ENCODE data around the gene FAM216A.
"Not testable (repeated sequence)": the region's sequence is repeated elsewhere in the genome, so short reads cannot be mapped to it uniquely, and the experiment has no call there.

The FAM216A gene

DNA sequence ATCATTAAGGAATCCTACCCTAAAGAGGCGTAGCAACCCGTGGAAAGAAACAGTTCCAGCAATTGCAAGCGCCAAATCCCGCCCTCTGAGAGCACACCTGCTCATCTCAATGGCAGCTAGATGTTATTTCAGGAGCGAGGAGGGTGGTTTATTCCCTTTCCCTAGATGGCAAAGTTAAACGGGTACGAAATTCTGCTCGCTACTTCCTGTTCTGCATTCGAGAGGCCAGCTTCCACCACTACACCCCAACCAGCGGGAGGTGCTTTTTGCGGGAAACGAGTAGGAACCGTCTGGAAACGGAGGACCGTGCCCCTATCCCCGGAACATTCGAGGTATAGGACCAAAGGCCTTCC is 32.7 kb downstream of the FAM216A start:
- DNase-seq (ENCODE audit: low spot score) = no peak

DNA sequence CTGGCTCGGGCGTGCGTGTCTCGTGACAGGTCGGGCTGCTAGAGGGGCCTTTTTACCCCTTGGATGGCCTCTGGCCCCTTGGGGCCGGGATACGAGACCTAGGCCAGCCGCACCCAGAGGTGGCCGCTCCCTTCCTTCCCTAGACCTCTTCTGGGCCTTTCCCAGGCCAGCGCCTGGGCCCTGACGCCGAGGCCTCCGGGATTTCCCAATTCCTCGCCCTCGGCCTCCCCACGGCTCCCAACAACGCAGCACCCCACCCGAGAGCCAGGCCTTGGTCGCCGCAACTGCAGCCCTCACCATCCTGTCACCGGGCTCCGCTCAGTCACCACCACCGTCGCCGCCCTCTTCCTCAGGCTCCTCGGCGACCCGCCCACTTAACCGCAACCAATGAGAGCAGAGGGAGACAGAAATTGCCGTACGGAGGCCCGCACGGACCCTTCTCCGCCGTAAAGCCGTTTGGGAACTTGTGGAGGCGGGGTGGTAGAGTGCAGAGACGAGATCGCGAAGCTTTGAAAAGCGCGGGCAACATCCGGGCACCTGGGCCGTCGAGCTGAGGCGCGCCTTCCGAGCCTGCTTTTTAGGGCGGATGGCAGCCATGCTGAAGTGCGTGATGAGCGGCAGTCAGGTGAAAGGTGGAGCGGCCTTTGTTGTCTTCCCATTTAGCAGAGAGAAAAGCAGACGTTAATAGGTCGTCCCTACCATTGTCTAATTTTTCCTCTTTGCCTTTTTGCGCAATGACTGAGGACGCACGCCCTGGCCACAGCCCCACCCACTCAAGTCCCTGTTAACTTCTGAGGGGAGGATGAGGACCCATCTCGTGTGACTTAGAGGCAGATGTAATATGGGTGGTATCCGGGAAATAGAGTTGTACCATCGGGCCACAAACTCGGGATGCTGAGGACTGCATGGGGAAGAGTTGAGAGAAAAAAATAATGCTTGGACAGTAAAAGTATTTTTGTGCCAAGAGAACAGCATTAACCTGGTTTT is 33.4 kb downstream of the FAM216A start, which contains the start of the genes RAD9B and VPS29:
Gene RAD9B, plus strand, starts transcription at position 580 of the 987 bp plus-strand sequence. Its CDS starts 7 bp downstream, at position 587.
Gene VPS29, minus strand, starts transcription at position 360 of the 987 bp plus-strand sequence. Its CDS starts 60 bp downstream, at position 300.
- DNase-seq (ENCODE audit: low spot score) = peak; percentile 96

DNA sequence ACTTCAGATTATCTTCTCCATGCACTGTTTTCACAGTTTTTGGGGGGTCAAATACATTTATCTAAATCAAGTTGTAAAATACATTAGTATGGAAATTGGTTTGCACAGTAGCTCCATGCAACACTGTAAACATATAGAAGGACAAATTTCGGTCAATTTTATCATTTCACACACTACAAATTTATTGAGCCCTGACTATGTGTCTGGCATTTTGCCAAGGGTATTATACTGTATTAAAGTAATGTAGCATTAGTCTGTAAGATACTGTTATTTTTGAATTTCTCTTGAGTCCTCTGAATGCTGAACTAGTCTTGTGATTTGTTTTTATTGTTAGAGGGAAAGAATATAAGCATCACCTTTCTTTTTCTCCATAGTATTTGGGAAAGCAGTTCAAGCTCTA is 34.8 kb downstream of the FAM216A start:
- no peak for DNase-seq (ENCODE audit: low spot score)

DNA sequence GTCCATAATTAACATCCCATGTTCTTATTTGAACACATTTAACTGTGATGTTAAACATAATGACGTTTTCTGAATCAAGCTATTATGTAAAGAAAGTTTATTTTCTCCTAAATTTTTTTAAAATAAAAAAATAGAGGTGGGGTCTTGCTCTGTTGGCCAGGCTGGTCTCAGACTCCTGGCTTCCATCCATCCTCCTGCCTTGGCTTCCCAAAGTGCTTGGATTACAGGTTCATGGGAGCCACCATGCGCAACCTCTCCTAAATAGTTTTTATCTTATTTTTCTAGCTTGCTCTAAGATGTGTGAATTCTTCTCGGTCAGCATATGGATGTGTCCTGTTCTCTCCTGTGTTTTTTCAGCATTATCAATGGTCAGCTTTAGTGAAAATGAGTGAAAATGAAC is 36.7 kb downstream of the FAM216A start:
- DNase-seq (ENCODE audit: low spot score) = no peak

DNA sequence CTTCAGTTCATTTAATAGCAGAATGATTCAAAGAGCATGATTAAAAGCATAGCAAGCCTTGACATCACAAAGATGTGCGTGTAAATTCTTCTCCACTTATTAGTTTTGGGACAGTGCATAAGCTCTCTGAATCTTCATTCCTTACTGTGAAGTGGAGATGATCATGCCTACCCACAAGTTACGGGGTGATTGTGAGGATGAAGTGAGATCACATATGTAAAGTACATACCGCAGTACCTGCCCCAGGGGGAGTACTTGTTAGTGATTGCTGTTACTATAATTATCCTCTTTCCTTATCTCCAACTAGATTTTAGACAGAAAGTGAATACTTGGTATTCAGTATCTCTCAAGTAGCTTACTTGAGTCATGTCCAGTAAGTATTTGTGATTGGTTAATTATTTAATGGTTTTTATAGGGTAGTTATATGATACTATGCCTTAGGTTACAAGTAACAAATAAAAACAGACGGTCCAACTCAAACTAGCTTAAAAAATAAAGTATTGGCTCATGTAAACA is 39.5 kb downstream of the FAM216A start:
- no peak for DNase-seq (ENCODE audit: low spot score)

DNA sequence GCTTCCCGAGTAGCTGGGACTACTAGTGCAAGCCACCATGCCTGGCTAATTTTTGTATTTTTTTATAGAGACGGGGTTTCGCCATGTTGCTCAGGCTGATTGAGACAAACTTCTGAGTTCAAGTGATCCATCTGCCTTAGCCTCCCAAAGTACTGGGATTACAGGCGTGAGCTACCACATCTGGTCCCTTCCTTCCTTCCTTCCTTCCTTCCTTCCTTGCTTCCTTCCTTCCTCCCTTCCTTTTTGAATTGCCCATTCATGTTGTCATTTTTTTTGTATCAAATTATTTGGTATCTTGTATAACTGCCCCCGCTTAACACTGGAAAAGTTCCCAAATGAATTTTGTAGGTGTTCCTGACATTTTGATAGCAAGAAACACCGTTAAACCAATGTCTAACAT is 45.2 kb downstream of the FAM216A start:
- DNase-seq (ENCODE audit: low spot score) = no peak

DNA sequence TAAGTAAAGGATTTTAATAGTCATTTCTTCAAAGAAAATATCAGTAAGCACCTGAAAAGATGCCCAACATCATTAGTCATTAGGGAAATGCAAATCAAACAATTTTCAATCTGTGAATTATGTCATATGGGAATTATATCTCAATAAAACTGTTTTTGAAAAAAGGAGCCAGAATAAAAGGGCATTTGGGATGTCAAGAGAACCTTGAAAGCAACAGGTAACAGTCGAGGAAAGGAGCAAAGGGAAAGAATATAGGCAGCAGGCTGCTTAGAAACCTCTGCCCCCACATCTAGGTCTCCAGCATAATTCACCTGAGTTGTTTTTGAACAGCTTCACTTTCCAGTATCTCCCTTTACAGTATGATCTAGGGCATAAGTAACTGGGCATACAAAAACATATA is 45.7 kb downstream of the FAM216A start:
- DNase-seq (ENCODE audit: low spot score) = no peak

DNA sequence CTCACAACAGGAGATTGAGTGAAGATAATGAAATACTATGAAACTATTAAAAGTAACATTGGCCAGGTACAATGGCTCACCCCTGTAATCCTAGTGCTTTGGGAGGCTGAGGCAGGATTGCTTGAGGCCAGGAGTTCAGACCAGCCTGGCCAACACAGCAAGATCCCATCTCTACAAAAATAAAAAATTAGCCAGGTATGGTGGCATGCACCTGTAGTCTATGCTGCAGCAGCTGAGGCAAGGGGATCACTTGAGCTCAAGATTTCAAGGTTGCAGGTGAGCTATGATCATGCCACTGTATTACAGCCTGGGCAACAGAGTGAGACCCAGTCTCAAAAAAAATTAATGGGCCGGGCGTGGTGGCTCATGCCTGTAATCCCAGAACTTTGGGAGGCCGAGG is 48.4 kb downstream of the FAM216A start:
- DNase-seq (ENCODE audit: low spot score) = no peak

DNA sequence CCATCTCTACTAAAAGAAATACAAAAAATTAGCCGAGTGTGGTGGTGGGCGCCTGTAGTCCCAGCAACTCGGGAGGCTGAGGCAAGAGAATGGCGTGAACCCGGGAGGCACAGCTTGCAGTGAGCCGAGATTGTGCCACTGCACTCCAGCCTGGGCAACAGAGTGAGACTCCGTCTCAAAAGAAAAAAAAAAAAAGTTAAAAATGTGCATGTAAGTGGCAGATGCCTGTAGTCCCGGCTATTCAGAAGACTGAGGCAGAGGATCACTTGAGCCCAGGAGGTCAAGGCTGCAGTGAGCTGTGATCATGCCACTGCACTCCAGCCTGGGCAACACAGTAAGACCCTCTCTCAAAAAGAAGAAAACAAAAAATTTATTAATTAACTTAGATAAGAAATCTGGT is 49.4 kb downstream of the FAM216A start:
- DNase-seq (ENCODE audit: low spot score) = not testable (repeated sequence)

DNA sequence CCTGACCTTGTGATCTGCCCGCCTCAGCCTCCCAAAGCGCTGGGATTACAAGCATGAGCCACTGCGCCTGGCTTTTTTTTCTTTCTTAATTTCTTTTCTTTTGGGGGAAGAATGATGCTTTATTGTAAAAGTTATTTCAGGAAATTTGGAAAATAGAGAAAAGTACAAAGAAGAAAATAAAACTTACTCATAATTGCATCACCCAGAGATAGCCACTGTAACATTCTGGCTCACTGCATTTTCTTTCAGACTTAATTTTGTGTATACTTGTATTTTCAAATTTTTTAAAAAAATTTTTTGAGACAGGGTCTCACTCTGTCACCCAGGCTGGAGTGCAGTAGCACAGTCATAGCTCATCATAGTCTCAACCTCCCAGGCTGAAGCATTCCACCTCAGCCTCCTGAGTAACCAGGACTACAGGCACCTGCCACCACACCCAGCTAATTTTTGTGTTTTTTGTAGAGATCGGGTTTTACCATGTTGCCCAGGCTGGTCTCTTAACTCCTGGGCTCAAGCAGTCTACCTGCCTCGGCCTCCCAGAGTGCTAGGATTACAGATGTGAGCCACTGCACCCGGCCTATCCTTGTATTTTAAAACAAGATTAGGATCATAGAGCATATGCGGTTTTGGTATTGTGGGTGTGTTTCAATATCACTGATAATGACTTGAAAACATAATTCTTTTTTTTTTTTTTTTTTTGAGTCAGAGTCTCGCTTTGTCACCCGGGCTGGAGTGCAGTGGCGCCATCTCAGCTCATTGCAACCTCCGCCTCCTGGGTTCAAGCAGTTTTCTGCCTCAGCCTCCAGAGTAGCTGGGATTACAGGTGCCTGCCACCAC is 52.4 kb downstream of the FAM216A start:
- DNase-seq (ENCODE audit: low spot score) = not testable (repeated sequence)

DNA sequence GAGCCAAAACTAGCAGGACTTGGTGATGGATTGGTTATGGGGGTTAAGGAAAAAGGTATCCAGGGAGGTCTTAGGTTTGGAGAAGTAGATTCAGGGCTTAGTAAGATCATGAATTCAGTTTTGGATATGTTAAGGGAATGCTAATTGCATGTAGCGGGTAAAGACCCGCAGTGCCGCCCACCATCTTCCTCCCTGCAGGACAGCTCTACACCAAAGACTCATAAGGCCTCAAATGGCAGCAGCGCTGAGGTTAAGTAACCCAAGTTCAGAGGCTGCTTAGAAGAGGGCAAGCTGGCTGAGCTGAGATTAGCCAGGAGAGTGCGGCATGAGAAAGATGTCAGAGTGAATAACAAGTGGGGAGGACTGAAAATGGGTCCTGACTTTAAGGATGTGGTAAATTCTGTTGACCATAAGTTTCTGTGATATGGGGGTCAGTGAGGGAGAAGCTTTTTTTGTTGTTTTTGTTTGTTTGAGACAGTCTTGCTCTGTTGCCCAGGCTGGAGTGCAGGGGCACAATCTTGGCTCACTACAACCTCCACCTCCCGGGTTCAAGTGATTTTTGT is 59.7 kb downstream of the FAM216A start:
- no peak for DNase-seq (ENCODE audit: low spot score)

DNA sequence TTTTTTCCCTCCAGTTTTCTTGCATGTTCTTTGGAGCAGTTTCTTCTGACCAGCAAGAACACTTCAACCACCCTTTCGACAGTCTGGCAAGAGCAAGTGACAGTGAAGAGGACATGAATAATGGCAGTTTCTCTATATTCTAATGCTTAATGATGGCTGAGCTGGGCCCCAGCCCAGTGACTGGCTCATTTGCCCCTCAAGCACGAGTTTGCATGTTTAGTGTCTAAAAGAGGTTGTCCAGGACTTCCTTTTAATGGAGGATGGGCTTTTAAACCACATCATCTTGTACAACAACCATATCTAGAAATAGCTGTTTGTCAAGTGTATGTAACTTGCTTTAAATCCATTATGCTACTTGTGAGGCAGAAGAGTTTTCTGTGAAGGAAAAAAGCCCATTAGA is 61.9 kb downstream of the FAM216A start:
- DNase-seq (ENCODE audit: low spot score) = no peak

DNA sequence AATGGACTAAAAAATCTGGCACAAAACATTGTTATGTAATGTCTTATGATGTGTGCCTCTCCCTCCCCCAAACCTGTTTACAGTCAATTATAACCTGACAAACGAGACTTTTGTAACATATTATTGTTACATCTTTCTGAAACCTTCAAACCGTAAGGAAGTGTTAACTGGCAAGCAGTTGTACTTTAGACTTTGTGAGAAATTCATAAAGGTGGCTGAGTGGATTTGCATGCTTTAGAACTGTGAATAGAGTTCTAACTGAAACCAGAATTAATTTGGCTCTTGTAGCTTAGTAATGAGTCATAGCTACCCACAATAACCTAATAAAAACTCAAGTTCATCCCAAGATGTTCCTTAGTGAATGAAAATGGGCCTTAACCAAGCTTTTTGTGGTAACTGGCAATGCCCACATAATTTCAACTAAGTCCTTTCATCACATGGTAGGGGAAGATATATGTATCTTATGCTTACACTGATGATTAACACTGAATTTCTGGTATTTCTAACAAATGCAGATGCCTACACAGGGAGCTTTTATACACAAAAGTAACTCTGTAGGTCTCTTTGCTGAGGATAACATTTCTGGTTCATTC is 63.2 kb downstream of the FAM216A start:
- DNase-seq (ENCODE audit: low spot score) = no peak

DNA sequence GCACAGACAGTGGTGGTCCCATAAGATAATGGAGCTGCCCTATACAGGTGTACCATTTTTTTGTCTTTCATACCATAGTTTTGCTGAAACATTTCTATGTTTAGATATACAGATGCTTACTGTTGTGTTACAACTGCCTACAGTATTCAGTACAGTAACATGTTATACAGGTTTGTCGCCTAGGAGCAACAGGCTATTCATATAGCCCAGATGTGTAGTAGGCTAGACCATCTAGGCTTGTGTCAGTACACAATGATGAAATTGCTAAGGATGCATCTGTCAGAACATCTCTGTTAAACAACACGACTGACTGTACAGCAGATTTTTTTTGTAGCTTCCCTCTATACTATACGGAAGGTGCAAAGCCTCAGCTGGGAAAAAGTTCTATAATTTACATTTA is 64.0 kb downstream of the FAM216A start:
- no peak for DNase-seq (ENCODE audit: low spot score)

DNA sequence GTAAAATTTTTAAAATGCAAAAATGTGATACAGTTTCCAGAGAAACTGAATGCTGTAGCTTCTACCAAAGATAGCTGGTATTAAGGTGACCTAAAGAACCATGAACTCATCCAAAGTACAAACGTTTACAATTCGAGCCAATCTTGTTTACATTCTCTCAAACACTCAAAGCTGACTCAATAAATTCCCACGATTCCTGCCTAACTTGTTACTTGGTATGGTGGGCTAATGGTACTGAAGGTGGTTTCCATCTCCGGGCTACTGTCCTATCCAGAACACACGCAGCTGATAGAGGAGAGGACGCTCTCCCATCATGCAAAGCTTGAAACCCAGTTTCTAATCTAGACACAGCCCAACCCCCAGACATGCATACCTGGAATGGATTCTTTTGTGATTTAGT is 65.0 kb downstream of the FAM216A start:
- DNase-seq (ENCODE audit: low spot score) = no peak

DNA sequence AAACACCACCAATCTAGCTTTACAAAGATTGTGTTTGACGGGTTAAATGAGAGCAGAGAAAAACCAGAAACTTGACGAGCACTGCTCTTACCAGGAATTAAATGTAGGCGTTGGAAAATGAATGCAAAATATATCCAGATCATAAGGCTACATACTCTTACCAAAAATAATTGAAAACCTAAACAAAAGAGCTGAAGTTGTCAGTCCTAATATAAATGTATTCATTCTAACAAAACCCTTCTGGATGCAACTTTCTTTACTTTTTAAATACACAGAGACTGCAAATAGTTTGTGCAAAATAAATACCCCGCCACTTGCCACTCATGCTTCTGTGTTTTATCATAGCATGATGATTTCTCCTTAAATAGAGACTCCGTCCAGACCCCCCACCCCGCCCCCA is 66.2 kb downstream of the FAM216A start:
- no peak for DNase-seq (ENCODE audit: low spot score)

DNA sequence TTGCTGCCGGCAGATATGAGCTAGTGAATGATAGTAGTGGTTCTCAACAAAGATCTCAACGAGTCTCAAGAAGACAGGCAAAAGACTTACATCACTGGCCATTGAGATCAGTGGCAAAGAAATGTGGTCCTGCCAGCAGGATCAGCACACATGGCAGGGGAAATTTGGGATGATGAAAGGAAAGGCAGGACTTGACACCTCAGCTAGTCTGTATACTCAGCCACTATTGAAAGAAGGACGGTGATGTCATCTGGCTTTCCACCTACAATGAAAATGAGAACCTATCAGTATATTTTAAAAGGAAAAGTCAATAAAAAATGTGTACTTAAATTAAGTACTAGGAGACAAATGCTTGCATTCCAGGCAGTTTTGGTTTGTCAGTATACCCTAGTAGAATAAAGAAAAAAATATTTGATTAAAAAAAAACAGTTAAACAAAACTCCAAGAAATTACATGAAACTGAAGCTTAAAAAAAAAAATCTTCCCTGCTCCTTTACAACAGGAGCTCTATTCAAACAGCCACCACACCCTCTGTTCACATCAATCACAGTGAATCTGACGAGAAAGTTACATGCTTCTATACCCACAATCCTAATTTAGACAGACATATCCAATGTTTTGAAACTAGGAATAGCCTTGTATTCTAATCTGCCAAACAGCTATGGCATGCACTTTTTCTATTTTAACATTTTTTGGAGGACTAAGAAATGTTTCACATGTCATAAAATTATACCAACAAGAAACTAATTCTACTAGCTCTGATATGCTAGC is 68.4 kb downstream of the FAM216A start:
- DNase-seq (ENCODE audit: low spot score) = no peak

DNA sequence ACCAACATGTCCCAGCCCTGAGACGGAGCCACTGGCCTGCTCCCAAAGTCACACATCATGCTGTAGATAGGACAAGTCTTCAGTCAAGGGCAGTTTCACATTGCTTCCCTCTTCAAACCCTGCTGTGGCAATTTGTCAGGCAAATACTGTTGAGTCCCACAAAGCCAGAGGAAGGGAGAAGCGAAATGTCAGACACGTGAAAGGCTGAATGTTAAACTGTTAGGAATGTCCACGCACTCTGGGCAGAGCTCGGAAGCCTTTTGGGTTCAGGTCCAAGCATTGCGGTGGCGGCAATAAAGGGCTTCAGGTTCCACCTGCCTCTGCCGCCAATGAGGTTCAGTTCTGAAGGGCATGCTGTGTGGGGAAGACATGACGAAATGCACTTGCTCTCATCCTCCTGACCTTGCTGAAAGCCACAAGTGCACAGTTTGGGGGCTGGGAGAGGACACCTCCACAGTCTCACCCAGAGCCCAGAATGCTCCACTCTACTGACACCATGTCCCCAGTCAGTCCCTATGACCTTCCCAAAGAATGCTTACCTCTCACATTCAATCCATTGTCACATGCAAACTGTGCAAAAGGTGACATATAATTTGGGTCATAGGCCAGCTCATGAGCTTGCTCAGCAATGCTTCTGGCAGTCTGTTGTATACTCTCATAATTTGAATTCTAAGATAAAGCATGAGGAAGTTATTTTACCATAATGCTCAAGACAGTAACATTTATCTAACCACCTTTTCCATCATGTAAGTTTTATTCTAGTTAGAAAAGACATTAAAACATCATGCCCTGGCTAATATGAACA is 69.2 kb downstream of the FAM216A start:
- DNase-seq (ENCODE audit: low spot score) = no peak

DNA sequence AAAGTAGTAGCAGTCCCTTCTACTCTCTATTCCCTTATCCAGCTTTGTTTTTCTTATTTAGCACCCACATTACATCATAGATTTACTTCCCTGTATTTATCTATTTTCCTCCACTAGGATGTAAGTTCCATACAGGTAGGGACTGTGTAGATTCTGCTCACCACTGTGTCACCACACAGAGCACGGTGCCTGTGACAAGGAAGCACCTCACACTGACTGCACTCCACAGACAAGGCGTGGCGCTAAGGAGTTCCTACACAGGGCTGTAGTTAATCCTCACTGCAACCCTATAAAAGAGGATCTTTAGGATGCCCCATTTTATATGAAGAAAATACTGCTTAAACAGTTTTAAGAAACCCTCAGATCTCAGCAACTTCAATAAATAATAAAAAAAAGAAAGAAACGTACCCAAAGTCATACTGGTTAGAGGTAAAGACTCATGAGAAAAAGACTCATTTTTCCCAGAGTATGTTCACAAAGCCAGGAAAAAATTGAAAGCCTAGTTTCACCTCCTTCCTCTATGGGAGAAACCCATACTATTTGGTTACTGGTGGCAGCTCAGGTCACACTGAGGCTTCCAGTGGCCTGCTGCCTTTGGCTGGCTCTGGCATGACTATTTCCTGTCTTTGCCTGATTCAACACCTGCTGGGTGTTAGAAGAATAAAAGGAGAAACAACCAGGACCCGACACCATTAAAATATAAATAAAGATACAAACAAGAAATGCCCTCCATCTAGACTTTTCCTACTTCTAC is 70.4 kb downstream of the FAM216A start:
- DNase-seq (ENCODE audit: low spot score) = no peak

Measured in pons (tissue), 1 donor.